ENCODE measurements around the gene AQP1. TPM values are rescaled to one million over a fixed set of nuclear protein-coding genes. Genes with fewer than 3 reads are reported as not detected.

AQP1 gene
- total RNA-seq, 2 experiments from 2014 or later, result 0.23 TPM; not detected in 1

GRCh38 chr7:30933124-30933974 is 21.7 kb downstream of the AQP1 start:
- Mint-ChIP-seq H3K9me3 (no peaks in the 10 kb centered on the region), H3K4me3 (no peak overlapping the region), H3K4me1 (no peaks in the 10 kb centered on the region), H3K27me3 (peaks cover 12% of the 10 kb centered on the region), H3K27ac (no peak overlapping the region), H3K36me3 (no peaks in the 10 kb centered on the region)
- ATAC-seq (ENCODE audit: low read depth) (no peak), DNase-seq (no peak)
- POLR2A ChIA-PET, result no interaction called here

- DNase-seq (no peak), ATAC-seq (ENCODE audit: low read depth) (no peak)
- Mint-ChIP-seq H3K4me1 (no peaks in the 10 kb centered on the region), H3K4me3 (no peak overlapping the region), H3K36me3 (no peaks in the 10 kb centered on the region), H3K27me3 (peaks cover 13% of the 10 kb centered on the region), H3K27ac (no peak overlapping the region), H3K9me3 (no peaks in the 10 kb centered on the region)
- POLR2A ChIA-PET, result no interaction called here
Measured at GRCh38 chr7:30934225-30934624, 22.6 kb downstream of the AQP1 start.

GRCh38 chr7:30934732-30935568 is 23.3 kb downstream of the AQP1 start:
- no peak overlapping the region for H3K27ac Mint-ChIP-seq
- H3K9me3 Mint-ChIP-seq, result no peaks in the 10 kb centered on the region
- H3K4me1 Mint-ChIP-seq, result no peaks in the 10 kb centered on the region
- POLR2A ChIA-PET, result no interaction called here
- no peak overlapping the region for H3K4me3 Mint-ChIP-seq
- H3K27me3 Mint-ChIP-seq, result peaks cover 17% of the 10 kb centered on the region
- no peak for ATAC-seq (ENCODE audit: low read depth)
- H3K36me3 Mint-ChIP-seq, result no peaks in the 10 kb centered on the region
- no peak for DNase-seq

GRCh38 chr7:30935569-30935877 is 23.9 kb downstream of the AQP1 start:
- DNase-seq, result no peak
- H3K9me3 Mint-ChIP-seq, result no peaks in the 10 kb centered on the region
- POLR2A ChIA-PET, result no interaction called here
- no peak for ATAC-seq (ENCODE audit: low read depth)
- H3K27me3 Mint-ChIP-seq, result peaks cover 22% of the 10 kb centered on the region
- H3K4me3 Mint-ChIP-seq, result no peak overlapping the region
- H3K36me3 Mint-ChIP-seq, result no peaks in the 10 kb centered on the region
- no peak overlapping the region for H3K27ac Mint-ChIP-seq
- no peaks in the 10 kb centered on the region for H3K4me1 Mint-ChIP-seq

GRCh38 chr7:30936650-30937245 is 25.1 kb downstream of the AQP1 start:
- no peaks in the 10 kb centered on the region for H3K4me1 Mint-ChIP-seq
- H3K27ac Mint-ChIP-seq, result no peak overlapping the region
- ATAC-seq (ENCODE audit: low read depth), result no peak
- H3K9me3 Mint-ChIP-seq, result no peaks in the 10 kb centered on the region
- H3K27me3 Mint-ChIP-seq, result peaks cover 30% of the 10 kb centered on the region
- DNase-seq, result no peak
- POLR2A ChIA-PET, result no interaction called here
- no peaks in the 10 kb centered on the region for H3K36me3 Mint-ChIP-seq
- H3K4me3 Mint-ChIP-seq, result no peak overlapping the region

- Mint-ChIP-seq H3K9me3 (no peaks in the 10 kb centered on the region), H3K4me1 (no peaks in the 10 kb centered on the region), H3K27me3 (peaks cover 37% of the 10 kb centered on the region), H3K27ac (no peak overlapping the region), H3K36me3 (no peaks in the 10 kb centered on the region), H3K4me3 (no peak overlapping the region)
- POLR2A ChIA-PET, result no interaction called here
- ATAC-seq (ENCODE audit: low read depth) (no peak), DNase-seq (no peak)
Measured at GRCh38 chr7:30937416-30937815, 25.8 kb downstream of the AQP1 start.

GRCh38 chr7:30938435-30939316 is 27.0 kb downstream of the AQP1 start:
- H3K27ac Mint-ChIP-seq, result no peak overlapping the region
- DNase-seq, result peak; percentile 74
- POLR2A ChIA-PET, result interaction anchor here (0.5 kb wide), 1 partner anchor 23 kb away, joined by 3 read pairs; no protein-coding TSS in a partner anchor
- H3K4me1 Mint-ChIP-seq, result no peaks in the 10 kb centered on the region
- H3K4me3 Mint-ChIP-seq, result no peak overlapping the region
- peak; percentile 52 for ATAC-seq (ENCODE audit: low read depth)
- no peaks in the 10 kb centered on the region for H3K9me3 Mint-ChIP-seq
- peaks cover 43% of the 10 kb centered on the region for H3K27me3 Mint-ChIP-seq
- no peaks in the 10 kb centered on the region for H3K36me3 Mint-ChIP-seq

- Mint-ChIP-seq H3K4me1 (no peaks in the 10 kb centered on the region), H3K36me3 (no peaks in the 10 kb centered on the region), H3K4me3 (no peak overlapping the region), H3K27ac (no peak overlapping the region), H3K9me3 (peaks cover 5% of the 10 kb centered on the region), H3K27me3 (peaks cover 51% of the 10 kb centered on the region)
- DNase-seq (no peak), ATAC-seq (ENCODE audit: low read depth) (no peak)
- POLR2A ChIA-PET, result no interaction called here
Measured at GRCh38 chr7:30941582-30942323, 30.1 kb downstream of the AQP1 start.

- no peak overlapping the region for H3K4me3 Mint-ChIP-seq
- peaks cover 2% of the 10 kb centered on the region for H3K9me3 Mint-ChIP-seq
- H3K27me3 Mint-ChIP-seq, result peaks cover 32% of the 10 kb centered on the region
- DNase-seq (no peak), ATAC-seq (ENCODE audit: low read depth) (no peak)
- H3K36me3 Mint-ChIP-seq, result no peaks in the 10 kb centered on the region
- POLR2A ChIA-PET, result no interaction called here
- H3K4me1 Mint-ChIP-seq, result no peaks in the 10 kb centered on the region
- H3K27ac Mint-ChIP-seq, result no peak overlapping the region
Measured at GRCh38 chr7:30950197-30950596, 38.5 kb downstream of the AQP1 start.

GRCh38 chr7:30954914-30955313 is 43.3 kb downstream of the AQP1 start:
- no peaks in the 10 kb centered on the region for H3K36me3 Mint-ChIP-seq
- no peak overlapping the region for H3K27ac Mint-ChIP-seq
- peaks cover 47% of the 10 kb centered on the region for H3K27me3 Mint-ChIP-seq
- H3K4me1 Mint-ChIP-seq, result no peaks in the 10 kb centered on the region
- POLR2A ChIA-PET, result no interaction called here
- H3K9me3 Mint-ChIP-seq, result no peaks in the 10 kb centered on the region
- H3K4me3 Mint-ChIP-seq, result no peak overlapping the region
- no peak for DNase-seq
- no peak for ATAC-seq (ENCODE audit: low read depth)

GRCh38 chr7:30956704-30957103 is 45.1 kb downstream of the AQP1 start:
- no peaks in the 10 kb centered on the region for H3K9me3 Mint-ChIP-seq
- no peaks in the 10 kb centered on the region for H3K4me1 Mint-ChIP-seq
- H3K4me3 Mint-ChIP-seq, result no peak overlapping the region
- POLR2A ChIA-PET, result no interaction called here
- H3K27ac Mint-ChIP-seq, result no peak overlapping the region
- H3K27me3 Mint-ChIP-seq, result peaks cover 35% of the 10 kb centered on the region
- DNase-seq (no peak), ATAC-seq (ENCODE audit: low read depth) (no peak)
- no peaks in the 10 kb centered on the region for H3K36me3 Mint-ChIP-seq

GRCh38 chr7:30963842-30964241 is 52.2 kb downstream of the AQP1 start, which contains the start of gene GHRHR:
Gene GHRHR (plus strand): TSS chr7:30963953. CDS start chr7:30964069, 116 bp downstream.
- Mint-ChIP-seq H3K36me3 (no peaks in the 10 kb centered on the region), H3K4me1 (peaks cover 2% of the 10 kb centered on the region), H3K9me3 (no peaks in the 10 kb centered on the region), H3K27ac (no peak within 1 kb of the TSS), H3K4me3 (no peak within 1 kb of the TSS), H3K27me3 (peaks cover 5% of the 10 kb centered on the region)
- ATAC-seq (ENCODE audit: low read depth) (no peak), DNase-seq (no peak)
- POLR2A ChIA-PET, result no interaction called here

Data from activated naive CD8-positive, alpha-beta T cell treated with anti-CD3 and anti-CD28 coated beads, Interleukin-2, amount 10 ng/mL, durations not matched to agents 7 days and 5 days (primary cell).